Astrocyte (in vitro differentiated cells and primary cell): ENCODE measurements around the gene MIOX. TPM values are rescaled to one million over a fixed set of nuclear protein-coding genes. Genes with fewer than 3 reads are reported as not detected.
"Not testable (repeated sequence)": the region's sequence is repeated elsewhere in the genome, so short reads cannot be mapped to it uniquely, and the experiment has no call there.

Source experiments
- DNase-seq: peaks from one replicate; pipeline ENCODE4 v3.0.0-alpha.2; 2010; ENCODE audit warnings: low read depth
- FAIRE-seq: peaks from 2 replicates; lab custom pipeline; 2011; peaks lifted over from hg19 to GRCh38; lab: Jason Lieb, UNC
- H2AFZ ChIP-seq: 2 replicates; pipeline ENCODE4 v1.6.0; 2012; ENCODE audit warnings: low read depth, low read length, inconsistent platforms
- H3K27ac ChIP-seq: 2 replicates; pipeline ENCODE4 v1.5.1; 2011; ENCODE audit warnings: low read depth, low read length, inconsistent platforms
- H3K27me3 ChIP-seq: 2 replicates; pipeline ENCODE4 v1.6.0; 2011; ENCODE audit warnings: low read length, inconsistent platforms; ENCODE audit not compliant: insufficient read depth
- H3K36me3 ChIP-seq: 2 replicates; pipeline ENCODE4 v1.5.1; 2011; ENCODE audit warnings: low read length, inconsistent platforms; ENCODE audit not compliant: insufficient read depth
- H3K4me1 ChIP-seq: 2 replicates; pipeline ENCODE4 v1.5.1; 2011; ENCODE audit warnings: low read length, inconsistent platforms; ENCODE audit not compliant: insufficient read depth
- H3K4me2 ChIP-seq: 2 replicates; pipeline ENCODE4 v1.6.0; 2012; ENCODE audit warnings: low read length, inconsistent platforms
- H3K4me3 ChIP-seq: 2 replicates; pipeline ENCODE4 v1.5.1; 2011; ENCODE audit warnings: low read depth, mild to moderate bottlenecking, low read length, inconsistent platforms; ENCODE audit not compliant: insufficient read depth
- H3K79me2 ChIP-seq: 2 replicates; pipeline ENCODE4 v1.6.0; 2012; ENCODE audit warnings: mild to moderate bottlenecking, low read length, inconsistent platforms; ENCODE audit not compliant: insufficient read depth
- H3K9ac ChIP-seq: 2 replicates; pipeline ENCODE4 v1.6.0; 2012; ENCODE audit warnings: mild to moderate bottlenecking, low read length, inconsistent platforms
- H3K9me3 ChIP-seq: 2 replicates; pipeline ENCODE4 v1.5.1; 2012; ENCODE audit warnings: low read depth, mild to moderate bottlenecking, low read length, inconsistent platforms; ENCODE audit not compliant: insufficient read depth
- H4K20me1 ChIP-seq: 2 replicates; pipeline ENCODE4 v1.6.0; 2012; ENCODE audit warnings: low read length, inconsistent platforms; ENCODE audit not compliant: insufficient read depth
- H3K27ac Mint-ChIP-seq: one replicate; pipeline ENCODE4 v1.8.0; 2021; ENCODE audit warnings: mild to moderate bottlenecking, mixed read lengths; ENCODE audit not compliant: unreplicated experiment
- H3K27me3 Mint-ChIP-seq: one replicate; pipeline ENCODE4 v1.8.0; 2021; ENCODE audit warnings: low read depth, mixed read lengths; ENCODE audit not compliant: unreplicated experiment
- H3K36me3 Mint-ChIP-seq: one replicate; pipeline ENCODE4 v1.8.0; 2021; ENCODE audit warnings: low read depth, mixed read lengths; ENCODE audit not compliant: unreplicated experiment
- H3K4me1 Mint-ChIP-seq: one replicate; pipeline ENCODE4 v1.8.0; 2021; ENCODE audit warnings: low read depth, mixed read lengths; ENCODE audit not compliant: unreplicated experiment
- H3K4me3 Mint-ChIP-seq: one replicate; pipeline ENCODE4 v1.8.0; 2021; ENCODE audit warnings: mild to moderate bottlenecking, moderate library complexity, mixed read lengths; ENCODE audit not compliant: unreplicated experiment
- H3K9me3 Mint-ChIP-seq: one replicate; pipeline ENCODE4 v1.8.0; 2021; ENCODE audit warnings: mild to moderate bottlenecking, mixed read lengths; ENCODE audit not compliant: unreplicated experiment
- EZH2 ChIP-seq: IDR thresholded peaks from 2 replicates; pipeline ENCODE4 v1.6.1; 2012; ENCODE audit warnings: mild to moderate bottlenecking, low read length, inconsistent platforms; ENCODE audit not compliant: insufficient read depth
- total RNA-seq: library from RNA; stranded (reverse); gene quantifications from 2 replicates; pipeline ENCODE4 v1.2.1, GENCODE V29; 2021
- TF ChIP-seq, protein P1 (sequence below): IDR thresholded peaks from 2 replicates; pipeline ENCODE4 v1.5.1; 2011; ENCODE audit warnings: low read depth, mild to moderate bottlenecking, inconsistent platforms, low read length, moderate library complexity; ENCODE audit not compliant: insufficient read depth

MIOX gene
- total RNA-seq, 1 donor from 2014 or later: 0.91 TPM

DNA sequence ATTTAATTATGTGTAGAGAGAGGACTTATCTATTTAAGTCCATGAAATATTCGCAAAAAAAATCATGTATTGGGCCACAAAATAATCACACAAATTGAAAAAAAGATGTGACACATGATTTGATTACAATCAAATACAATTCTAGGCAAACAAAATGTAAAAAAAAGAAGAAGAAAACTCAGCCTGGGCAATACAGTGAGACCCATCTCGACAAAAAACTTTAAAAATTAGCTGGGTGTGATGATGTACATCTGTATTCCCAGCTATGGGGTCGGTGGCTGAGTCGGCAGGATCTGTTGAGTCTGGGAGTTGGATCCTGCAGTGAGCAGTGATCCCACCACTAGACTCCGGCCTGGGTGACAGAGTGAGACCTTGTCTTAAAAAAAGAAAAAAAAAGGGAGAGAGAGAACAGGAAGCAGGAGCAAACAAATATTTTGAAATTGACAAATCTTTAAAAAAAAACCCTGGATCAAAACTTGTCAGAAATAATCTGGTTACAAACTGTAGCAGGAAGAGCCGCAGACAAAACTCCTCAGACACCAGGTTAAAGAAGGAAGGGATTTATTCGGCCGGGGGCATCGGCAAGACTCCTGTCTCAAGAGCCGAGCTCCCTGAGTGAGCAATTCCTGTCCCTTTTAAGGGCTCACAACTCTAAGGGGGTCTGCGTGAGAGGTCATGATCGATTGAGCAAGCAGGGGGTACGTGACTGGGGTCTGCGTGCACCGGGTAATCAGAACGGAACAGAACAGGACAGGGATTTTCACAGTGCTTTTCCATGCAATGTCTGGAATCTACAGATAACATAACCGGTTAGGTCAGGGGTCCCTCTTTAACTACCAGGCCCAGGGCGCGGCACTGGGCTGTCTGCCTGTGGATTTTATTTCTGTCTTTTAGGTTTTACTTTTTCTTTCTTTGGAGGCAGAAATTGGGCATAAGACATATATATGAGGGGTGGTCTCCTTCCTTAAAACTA is 46.5 kb downstream of the MIOX start:
- Mint-ChIP-seq H3K27me3 (peaks cover 12% of the 10 kb centered on the region), H3K9me3 (peaks cover 4% of the 10 kb centered on the region), H3K36me3 (peaks cover 1% of the 10 kb centered on the region), H3K4me1 (no peaks in the 10 kb centered on the region), H3K4me3 (peak overlapping the region; percentile 76), H3K27ac (peak overlapping the region; percentile 69)
- DNase-seq: no peak
- no peak for FAIRE-seq
- H3K27ac ChIP-seq: no peak overlapping the region
- no peak overlapping the region for H3K4me2 ChIP-seq
- H4K20me1 ChIP-seq: peaks cover 10% of the 10 kb centered on the region
- H3K4me3 ChIP-seq: no peak overlapping the region
- no peaks in the 10 kb centered on the region for H3K36me3 ChIP-seq
- no peak overlapping the region for H3K9ac ChIP-seq
- H3K79me2 ChIP-seq: no peaks in the 10 kb centered on the region
- H3K9me3 ChIP-seq: no peaks in the 10 kb centered on the region
- TF ChIP-seq EZH2: no peak
- TF ChIP-seq, protein P1, sequence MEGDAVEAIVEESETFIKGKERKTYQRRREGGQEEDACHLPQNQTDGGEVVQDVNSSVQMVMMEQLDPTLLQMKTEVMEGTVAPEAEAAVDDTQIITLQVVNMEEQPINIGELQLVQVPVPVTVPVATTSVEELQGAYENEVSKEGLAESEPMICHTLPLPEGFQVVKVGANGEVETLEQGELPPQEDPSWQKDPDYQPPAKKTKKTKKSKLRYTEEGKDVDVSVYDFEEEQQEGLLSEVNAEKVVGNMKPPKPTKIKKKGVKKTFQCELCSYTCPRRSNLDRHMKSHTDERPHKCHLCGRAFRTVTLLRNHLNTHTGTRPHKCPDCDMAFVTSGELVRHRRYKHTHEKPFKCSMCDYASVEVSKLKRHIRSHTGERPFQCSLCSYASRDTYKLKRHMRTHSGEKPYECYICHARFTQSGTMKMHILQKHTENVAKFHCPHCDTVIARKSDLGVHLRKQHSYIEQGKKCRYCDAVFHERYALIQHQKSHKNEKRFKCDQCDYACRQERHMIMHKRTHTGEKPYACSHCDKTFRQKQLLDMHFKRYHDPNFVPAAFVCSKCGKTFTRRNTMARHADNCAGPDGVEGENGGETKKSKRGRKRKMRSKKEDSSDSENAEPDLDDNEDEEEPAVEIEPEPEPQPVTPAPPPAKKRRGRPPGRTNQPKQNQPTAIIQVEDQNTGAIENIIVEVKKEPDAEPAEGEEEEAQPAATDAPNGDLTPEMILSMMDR: no peak
- H2AFZ ChIP-seq: no peak overlapping the region
- H3K27me3 ChIP-seq: peaks cover 33% of the 10 kb centered on the region
- H3K4me1 ChIP-seq: peaks cover 11% of the 10 kb centered on the region

DNA sequence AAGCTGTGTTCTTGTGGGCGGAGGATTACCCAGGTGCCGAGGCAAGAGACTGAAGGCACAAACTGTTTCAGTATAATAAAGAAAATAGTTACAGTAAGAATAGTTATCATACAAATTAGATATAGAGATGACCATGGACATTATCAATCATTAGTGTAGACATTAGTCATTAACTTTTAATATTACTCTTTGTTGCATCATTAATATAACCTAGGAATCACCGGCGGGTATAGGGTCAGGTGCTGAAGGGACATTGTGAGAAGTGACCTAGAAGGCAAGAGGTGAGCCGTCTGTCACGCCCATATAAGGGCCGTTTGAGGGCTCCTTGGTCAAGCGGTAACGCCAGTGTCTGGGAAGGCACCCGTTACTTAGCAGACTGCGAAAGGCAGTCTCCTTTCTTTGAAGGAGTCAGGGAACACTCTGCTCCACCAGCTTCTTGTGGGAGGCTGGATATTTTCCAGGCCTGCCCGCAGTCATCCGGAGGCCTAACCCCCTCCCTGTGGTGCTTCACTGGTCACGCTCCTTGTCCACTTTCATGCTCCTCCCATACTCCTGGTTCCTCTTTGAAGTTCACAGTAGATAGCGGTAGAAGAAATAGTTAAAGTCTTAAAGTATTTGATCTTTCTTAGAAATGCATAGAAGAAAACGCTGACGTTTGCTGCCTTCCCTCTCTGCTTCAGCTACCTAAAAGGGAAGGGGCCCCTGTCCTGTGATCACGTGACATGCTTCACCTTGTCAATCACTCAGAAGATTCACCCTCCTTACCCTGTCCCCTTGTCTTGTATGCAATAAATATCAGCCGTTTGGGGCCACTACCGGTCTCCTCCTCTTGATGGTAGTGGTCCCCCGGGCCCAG is 47.4 kb downstream of the MIOX start:
- H3K27me3 Mint-ChIP-seq: peaks cover 15% of the 10 kb centered on the region
- H3K27me3 ChIP-seq: peaks cover 32% of the 10 kb centered on the region
- H3K36me3 Mint-ChIP-seq, H3K79me2 ChIP-seq, H3K4me2 ChIP-seq, H3K4me3 Mint-ChIP-seq, H3K9me3 ChIP-seq, FAIRE-seq, H3K36me3 ChIP-seq, H3K4me1 Mint-ChIP-seq, H2AFZ ChIP-seq, H3K27ac Mint-ChIP-seq, H4K20me1 ChIP-seq, H3K9me3 Mint-ChIP-seq, H3K9ac ChIP-seq, H3K27ac ChIP-seq, H3K4me3 ChIP-seq: not testable (repeated sequence)
- peaks cover 11% of the 10 kb centered on the region for H3K4me1 ChIP-seq
- peak; percentile 54 for DNase-seq

DNA sequence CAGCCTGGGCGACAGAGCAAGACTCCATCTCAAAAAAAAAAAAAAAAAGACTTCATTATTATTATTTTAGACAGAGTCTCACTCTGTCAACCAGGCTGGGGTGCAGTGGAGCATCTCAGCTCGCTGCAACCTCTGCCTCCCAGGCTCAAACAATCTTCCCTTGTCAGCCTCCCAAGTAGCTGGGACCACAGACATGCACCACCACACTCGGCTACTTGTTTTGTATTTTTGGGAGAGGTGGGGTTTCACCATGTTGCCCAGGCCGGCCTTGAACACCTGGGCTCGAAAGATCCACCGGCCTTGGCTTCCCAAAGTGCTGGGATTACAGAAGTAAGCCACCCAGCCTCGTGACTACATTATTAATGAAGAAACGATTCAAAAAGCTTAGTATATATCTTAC is 48.5 kb downstream of the MIOX start:
- H3K4me2 ChIP-seq: no peak overlapping the region
- Mint-ChIP-seq H3K4me3 (no peak overlapping the region), H3K4me1 (peaks cover 4% of the 10 kb centered on the region), H3K36me3 (no peaks in the 10 kb centered on the region), H3K27me3 (peaks cover 15% of the 10 kb centered on the region), H3K27ac (no peak overlapping the region), H3K9me3 (peaks cover 4% of the 10 kb centered on the region)
- H2AFZ ChIP-seq: no peak overlapping the region
- DNase-seq (no peak), FAIRE-seq (no peak)
- no peak overlapping the region for H3K27ac ChIP-seq
- H3K36me3 ChIP-seq: no peaks in the 10 kb centered on the region
- H4K20me1 ChIP-seq: no peaks in the 10 kb centered on the region
- peaks cover 14% of the 10 kb centered on the region for H3K4me1 ChIP-seq
- H3K9ac ChIP-seq: no peak overlapping the region
- TF ChIP-seq EZH2: no peak
- TF ChIP-seq, protein P1: no peak
- H3K9me3 ChIP-seq: no peaks in the 10 kb centered on the region
- no peak overlapping the region for H3K4me3 ChIP-seq
- H3K79me2 ChIP-seq: no peaks in the 10 kb centered on the region
- peaks cover 23% of the 10 kb centered on the region for H3K27me3 ChIP-seq
